Colonic mucosa (tissue), 4 donors: Measurements from ENCODE around the gene NBEAL2. TPM values are rescaled to one million over a fixed set of nuclear protein-coding genes. Genes with fewer than 3 reads are reported as not detected.

ENCODE experiments used
- DNase-seq: peaks from one replicate; pipeline ENCODE4 v3.0.0-alpha.2; 2020
- H3K27ac ChIP-seq: fragments of 200-600 bp; one replicate; pipeline ENCODE4 v1.8.0; 2021
- H3K27me3 ChIP-seq: fragments of 200-600 bp; one replicate; pipeline ENCODE4 v1.8.0; 2021
- H3K36me3 ChIP-seq: fragments of 200-600 bp; one replicate; pipeline ENCODE4 v1.8.0; 2021
- H3K4me1 ChIP-seq: fragments of 200-600 bp; one replicate; pipeline ENCODE4 v1.8.0; 2021; ENCODE audit warnings: mild to moderate bottlenecking
- H3K4me3 ChIP-seq: fragments of 200-600 bp; one replicate; pipeline ENCODE4 v1.8.0; 2021
- H3K9ac ChIP-seq, 2 donors: one replicate each; pipeline ENCODE4 v1.7.0; 2013; ENCODE audit warnings: control low read depth in 2 of 2, low read depth in 2 of 2, low read length in 2 of 2
- H3K9me3 ChIP-seq: fragments of 200-600 bp; one replicate; pipeline ENCODE4 v1.8.0; 2021
- intact Hi-C: fragments of 100-400 bp; cut with DNase I; formaldehyde crosslinking; loops from one replicate; pipeline ENCODE4 v1.14.1; 2022
- total RNA-seq, 2 donors: library from RNA; stranded (reverse); fragmentation: NEBNext Ultra II Directional in 1 of 2; extraction: Animal tissue kit (Norgen Biotek cat#: 25700) in 1 of 2; gene quantifications; one replicate each; pipeline ENCODE4 v1.2.1, GENCODE V29; 2021
- TF ChIP-seq, protein P1 (sequence below): fragments of 200-600 bp; IDR thresholded peaks from one replicate; pipeline ENCODE4 v1.8.0; 2022; ENCODE audit warnings: antibody characterized with exemption, mild to moderate bottlenecking
- donor health status: healthy.
- donor health status: DM: no; HTN: no; CAD: no.
- donor health status: DM: no; HTN: no; CAD: no.

The NBEAL2 gene
- total RNA-seq, 2 donors from 2014 or later = 40.9 to 106 TPM

DNA sequence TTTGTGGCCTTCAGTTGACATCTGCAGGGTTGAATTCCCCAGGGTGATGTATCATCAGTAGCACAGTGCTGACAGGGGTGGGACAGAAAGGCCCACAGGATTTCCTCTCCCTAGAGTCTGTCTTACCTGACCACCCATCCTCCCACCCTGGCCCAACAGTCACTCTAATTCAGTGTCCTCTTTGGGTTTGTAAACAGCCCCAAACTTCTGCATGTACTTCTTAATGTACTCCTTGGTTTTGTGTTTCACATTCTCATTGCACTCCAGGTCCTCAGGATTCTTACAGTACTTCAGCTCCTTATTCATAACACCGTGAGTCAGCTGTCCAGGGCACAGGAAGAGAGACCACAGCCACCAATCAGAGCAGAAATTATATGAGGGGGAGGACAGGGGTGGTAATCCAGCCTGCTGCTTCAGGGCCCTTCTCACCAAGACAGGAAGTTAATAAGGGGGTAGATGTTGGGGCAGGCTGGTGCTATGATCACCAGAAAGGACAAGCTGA, 37.5 kb downstream of the NBEAL2 start:
- peaks cover 6% of the 10 kb centered on the region for H3K36me3 ChIP-seq
- no peaks in the 10 kb centered on the region for H3K4me1 ChIP-seq
- H3K9ac ChIP-seq = no peak overlapping the region
- H3K4me3 ChIP-seq = no peak overlapping the region
- TF ChIP-seq, protein P1, sequence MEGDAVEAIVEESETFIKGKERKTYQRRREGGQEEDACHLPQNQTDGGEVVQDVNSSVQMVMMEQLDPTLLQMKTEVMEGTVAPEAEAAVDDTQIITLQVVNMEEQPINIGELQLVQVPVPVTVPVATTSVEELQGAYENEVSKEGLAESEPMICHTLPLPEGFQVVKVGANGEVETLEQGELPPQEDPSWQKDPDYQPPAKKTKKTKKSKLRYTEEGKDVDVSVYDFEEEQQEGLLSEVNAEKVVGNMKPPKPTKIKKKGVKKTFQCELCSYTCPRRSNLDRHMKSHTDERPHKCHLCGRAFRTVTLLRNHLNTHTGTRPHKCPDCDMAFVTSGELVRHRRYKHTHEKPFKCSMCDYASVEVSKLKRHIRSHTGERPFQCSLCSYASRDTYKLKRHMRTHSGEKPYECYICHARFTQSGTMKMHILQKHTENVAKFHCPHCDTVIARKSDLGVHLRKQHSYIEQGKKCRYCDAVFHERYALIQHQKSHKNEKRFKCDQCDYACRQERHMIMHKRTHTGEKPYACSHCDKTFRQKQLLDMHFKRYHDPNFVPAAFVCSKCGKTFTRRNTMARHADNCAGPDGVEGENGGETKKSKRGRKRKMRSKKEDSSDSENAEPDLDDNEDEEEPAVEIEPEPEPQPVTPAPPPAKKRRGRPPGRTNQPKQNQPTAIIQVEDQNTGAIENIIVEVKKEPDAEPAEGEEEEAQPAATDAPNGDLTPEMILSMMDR = no peak
- H3K27me3 ChIP-seq = no peaks in the 10 kb centered on the region
- H3K27ac ChIP-seq = no peak overlapping the region
- no peak for DNase-seq
- H3K9me3 ChIP-seq = no peaks in the 10 kb centered on the region
- intact Hi-C loops = no loop called here

DNA sequence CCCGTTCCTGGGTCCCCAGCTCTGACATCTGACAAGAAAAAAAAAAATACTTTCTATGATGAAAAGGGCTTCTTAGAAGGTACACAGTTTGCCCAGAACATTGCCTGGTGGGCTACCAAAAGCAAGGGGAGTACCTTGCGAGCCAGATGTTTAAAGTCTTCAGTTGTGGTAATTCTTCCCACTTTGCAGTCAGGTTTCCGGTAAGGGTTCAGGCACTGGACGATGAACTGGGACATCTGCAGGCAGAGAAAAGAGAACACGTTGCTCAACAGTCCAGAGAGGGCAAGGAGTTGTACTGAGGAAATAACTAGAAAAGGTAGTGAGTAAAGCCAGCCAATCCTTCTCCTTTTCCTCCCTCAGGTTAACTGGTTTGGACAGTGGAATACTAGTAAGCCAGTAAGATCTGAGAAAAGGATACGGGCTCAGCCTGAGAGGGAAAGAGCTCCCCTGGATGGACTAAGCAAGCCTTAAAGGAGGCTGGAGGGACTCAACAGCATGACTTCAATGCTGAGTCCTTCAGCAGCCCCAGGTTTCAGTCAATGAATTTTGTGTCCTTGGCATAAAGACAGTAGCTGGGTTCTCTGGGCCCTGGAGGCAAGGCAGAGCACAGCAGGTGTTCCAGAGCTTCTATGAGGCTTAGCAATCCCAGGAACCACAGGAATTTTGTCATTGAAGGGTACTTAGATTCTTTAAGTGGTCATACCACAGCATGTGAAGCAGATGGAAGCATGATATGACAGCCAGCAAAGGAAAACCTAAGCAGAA, 38.2 kb downstream of the NBEAL2 start:
- Histone ChIP-seq H3K9me3 (no peaks in the 10 kb centered on the region), H3K4me1 (no peaks in the 10 kb centered on the region), H3K27ac (no peak overlapping the region), H3K4me3 (no peak overlapping the region), H3K36me3 (peaks cover 6% of the 10 kb centered on the region), H3K27me3 (no peaks in the 10 kb centered on the region), H3K9ac (no peak overlapping the region)
- TF ChIP-seq, protein P1 = no peak
- no peak for DNase-seq
- intact Hi-C loops = no loop called here

- TF ChIP-seq, protein P1 = no peak
- no peak overlapping the region for H3K4me3 ChIP-seq
- peaks cover 6% of the 10 kb centered on the region for H3K36me3 ChIP-seq
- intact Hi-C loops = no loop called here
- no peaks in the 10 kb centered on the region for H3K4me1 ChIP-seq
- no peaks in the 10 kb centered on the region for H3K27me3 ChIP-seq
- H3K9me3 ChIP-seq = no peaks in the 10 kb centered on the region
- no peak overlapping the region for H3K9ac ChIP-seq
- H3K27ac ChIP-seq = no peak overlapping the region
- no peak for DNase-seq
Measured at GRCh38 chr3:47018269-47018611, 38.8 kb downstream of the NBEAL2 start.

DNA sequence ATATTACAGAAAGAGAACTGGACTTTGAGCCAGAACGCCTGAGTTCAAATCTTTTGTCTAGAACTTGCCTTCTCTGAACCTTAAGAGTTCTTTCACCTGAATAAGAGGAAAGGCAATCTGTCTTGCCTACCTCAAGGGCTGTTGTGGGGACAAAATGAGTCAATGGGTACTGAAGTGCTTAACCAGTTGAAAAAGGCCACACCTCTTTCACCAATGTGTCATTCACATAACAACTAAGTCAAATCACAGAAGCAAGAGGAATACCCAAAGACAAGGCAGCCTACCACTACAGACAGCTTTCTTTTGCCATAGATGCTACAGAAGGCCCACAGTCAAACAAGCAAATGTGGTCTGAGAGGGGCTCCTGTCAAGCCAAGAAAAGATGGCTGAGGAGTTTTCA, 39.7 kb downstream of the NBEAL2 start:
- intact Hi-C loops = no loop called here
- Histone ChIP-seq H3K9me3 (no peaks in the 10 kb centered on the region), H3K27ac (no peak overlapping the region), H3K36me3 (peaks cover 6% of the 10 kb centered on the region), H3K27me3 (no peaks in the 10 kb centered on the region), H3K9ac (no peak overlapping the region), H3K4me1 (no peaks in the 10 kb centered on the region), H3K4me3 (no peak overlapping the region)
- TF ChIP-seq, protein P1 = no peak
- no peak for DNase-seq

DNA sequence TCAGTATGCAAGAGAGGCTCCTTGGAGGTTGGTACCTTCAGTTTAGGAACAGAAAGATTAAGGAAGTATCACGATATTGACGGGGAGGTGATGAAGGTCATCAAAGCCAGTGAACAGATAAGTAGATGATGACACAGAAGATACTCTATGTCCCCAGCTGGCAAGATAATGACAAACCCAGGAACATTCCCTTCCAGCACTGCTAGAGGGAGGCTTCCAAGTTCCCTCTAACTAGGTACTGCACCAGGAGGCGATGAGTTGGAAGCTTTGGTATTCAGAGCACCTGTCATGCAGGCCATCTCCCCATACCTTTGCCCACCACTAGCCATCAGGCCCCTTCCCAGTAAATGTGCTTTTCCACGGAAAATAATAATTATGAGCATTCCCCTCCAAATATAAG, 40.8 kb downstream of the NBEAL2 start:
- H3K9me3 ChIP-seq = no peaks in the 10 kb centered on the region
- intact Hi-C loops = no loop called here
- H3K27ac ChIP-seq = no peak overlapping the region
- H3K4me3 ChIP-seq = no peak overlapping the region
- DNase-seq = no peak
- TF ChIP-seq, protein P1 = no peak
- H3K27me3 ChIP-seq = no peaks in the 10 kb centered on the region
- H3K9ac ChIP-seq = no peak overlapping the region
- no peaks in the 10 kb centered on the region for H3K4me1 ChIP-seq
- peaks cover 6% of the 10 kb centered on the region for H3K36me3 ChIP-seq
